CD14-positive monocyte (primary cell): ENCODE results near the gene STPG1. TPM values are rescaled to one million over a fixed set of nuclear protein-coding genes. Genes with fewer than 3 reads are reported as not detected.

Experiments
- DNase-seq, 3 donors: peaks; one replicate each; pipeline ENCODE4 v3.0.0-alpha.2; 2011 to 2022
- H2AFZ ChIP-seq: 2 replicates; pipeline ENCODE4 v1.6.0; 2012; ENCODE audit warnings: mild to moderate bottlenecking, low read depth, low read length, inconsistent platforms; ENCODE audit not compliant: insufficient read depth, poor library complexity, severe bottlenecking
- H3K27ac ChIP-seq, 2 donors: 1 replicate in 1 of 2; 2 replicates in 1 of 2; pipeline ENCODE4 v1.5.1; 2012 to 2013; ENCODE audit warnings: low read length in 2 of 2, control low read depth in 1 of 2, inconsistent platforms in 1 of 2, low read depth in 1 of 2, mild to moderate bottlenecking in 1 of 2
- H3K27me3 ChIP-seq, 2 donors: one replicate each; pipeline versions ENCODE4 v1.6.0 to v1.6.1; 2011 to 2013; ENCODE audit warnings: low read length in 2 of 2; ENCODE audit not compliant: control insufficient read depth in 2 of 2, insufficient read depth in 2 of 2
- H3K36me3 ChIP-seq, 2 donors: replicated peaks in 1 of 2; 1 replicate in 1 of 2; 2 replicates in 1 of 2; pipeline versions ENCODE4 v1.5.1 to v1.6.1; 2012 to 2013; ENCODE audit warnings: low read length in 2 of 2, control low read depth in 1 of 2, inconsistent platforms in 1 of 2, mild to moderate bottlenecking in 1 of 2; ENCODE audit not compliant: insufficient read depth in 2 of 2, control insufficient read depth in 1 of 2
- H3K4me1 ChIP-seq, 2 donors: 1 replicate in 1 of 2; 2 replicates in 1 of 2; pipeline versions ENCODE4 v1.5.1 to v1.6.1; 2012 to 2013; ENCODE audit warnings: low read length in 2 of 2, control low read depth in 1 of 2, inconsistent platforms in 1 of 2, mild to moderate bottlenecking in 1 of 2, moderate library complexity in 1 of 2; ENCODE audit not compliant: insufficient read depth in 2 of 2, control insufficient read depth in 1 of 2
- H3K4me2 ChIP-seq: replicated peaks from 2 replicates; pipeline ENCODE3; 2012; ENCODE audit warnings: low read length, moderate library complexity, mild to moderate bottlenecking; ENCODE audit not compliant: poor library complexity, severe bottlenecking; ENCODE audit errors: extremely low read depth
- H3K4me3 ChIP-seq, 3 experiments: fragments of 200-600 bp in 1 of 3; sonication (generic) in 1 of 3; replicated peaks in 1 of 3; 1 replicate in 2 of 3; 2 replicates in 1 of 3; pipeline ENCODE4 v1.5.1; 2011 to 2013; ENCODE audit warnings: low read length in 3 of 3, mild to moderate bottlenecking in 3 of 3, control low read depth in 2 of 3, low read depth in 2 of 3, inconsistent platforms in 1 of 3, moderate library complexity in 1 of 3
- H3K79me2 ChIP-seq: 2 replicates; pipeline ENCODE4 v1.6.0; 2012; ENCODE audit warnings: mild to moderate bottlenecking, control low read depth, inconsistent platforms, low read length, moderate library complexity; ENCODE audit not compliant: insufficient read depth
- H3K9ac ChIP-seq: 2 replicates; pipeline ENCODE4 v1.6.0; 2017; ENCODE audit warnings: low read length, mild to moderate bottlenecking; ENCODE audit not compliant: insufficient read depth, poor library complexity, severe bottlenecking
- H3K9me3 ChIP-seq, 2 donors: replicated peaks in 1 of 2; 1 replicate in 1 of 2; 2 replicates in 1 of 2; pipeline versions ENCODE4 v1.5.1 to v1.6.1; 2012 to 2013; ENCODE audit warnings: low read length in 2 of 2, control low read depth in 1 of 2; ENCODE audit not compliant: control insufficient read depth in 1 of 2, insufficient read depth in 1 of 2
- H4K20me1 ChIP-seq: 2 replicates; pipeline ENCODE4 v1.6.0; 2012; ENCODE audit warnings: mild to moderate bottlenecking, low read length, control low read depth, moderate library complexity; ENCODE audit not compliant: insufficient read depth
- H3K27ac Mint-ChIP-seq, 7 donors: one replicate each; pipeline ENCODE4 v1.8.0; 2020; ENCODE audit warnings: mild to moderate bottlenecking in 7 of 7, mixed read lengths in 7 of 7, moderate library complexity in 6 of 7, inconsistent platforms in 2 of 7
- H3K27me3 Mint-ChIP-seq, 3 donors: one replicate each; pipeline ENCODE4 v1.8.0; 2021 to 2022; ENCODE audit warnings: low read depth in 3 of 3, mild to moderate bottlenecking in 3 of 3, mixed read lengths in 3 of 3, moderate library complexity in 3 of 3, inconsistent platforms in 1 of 3
- H3K36me3 Mint-ChIP-seq, 2 donors: one replicate each; pipeline ENCODE4 v1.8.0; 2020; ENCODE audit warnings: mixed read lengths in 2 of 2, inconsistent platforms in 1 of 2, mild to moderate bottlenecking in 1 of 2
- H3K4me1 Mint-ChIP-seq: one replicate; pipeline ENCODE4 v1.8.0; 2020; ENCODE audit warnings: mild to moderate bottlenecking, mixed read lengths
- H3K4me3 Mint-ChIP-seq, 2 donors: one replicate each; pipeline ENCODE4 v1.8.0; 2020; ENCODE audit warnings: mild to moderate bottlenecking in 2 of 2, mixed read lengths in 2 of 2, moderate library complexity in 1 of 2
- H3K9me3 Mint-ChIP-seq, 7 donors: one replicate each; pipeline ENCODE4 v1.8.0; 2020 to 2022; ENCODE audit warnings: mixed read lengths in 7 of 7, mild to moderate bottlenecking in 6 of 7, moderate library complexity in 6 of 7, inconsistent platforms in 2 of 7
- WGBS: methylation state at CpG from one replicate; pipeline ENCODE4 v1.1.5; 2013; ENCODE audit warnings: missing lambda C conversion rate; ENCODE audit not compliant: insufficient coverage; 5-methylcytosine and 5-hydroxymethylcytosine counted together
- intact Hi-C, 2 donors: fragments of 100-400 bp; cut with micrococcal nuclease; formaldehyde crosslinking; loops; one replicate each; pipeline versions ENCODE4 v1.15.0 to v1.15.1; 2023
- polyA plus RNA-seq, 3 donors: library from polyadenylated mRNA; depleted of rRNA in 1 of 3; unstranded in 2 of 3; stranded (reverse) in 1 of 3; fragments of 300-500 nt in 2 of 3; fragments of >200 nt in 1 of 3; fragmentation: Illumina TruSeq in 2 of 3; gene quantifications; 1 replicate in 2 of 3; 2 replicates in 1 of 3; pipeline ENCODE4 v1.2.3, GENCODE V29; 2012 to 2021
- TF ChIP-seq, protein P1 (sequence below): fragments of 200-600 bp; IDR thresholded peaks from one replicate; pipeline ENCODE4 v1.8.0; 2022; ENCODE audit warnings: antibody characterized with exemption, mild to moderate bottlenecking

Gene STPG1
- polyA plus RNA-seq, 3 donors, result 0.57 to 0.85 (median 0.60) TPM

DNA sequence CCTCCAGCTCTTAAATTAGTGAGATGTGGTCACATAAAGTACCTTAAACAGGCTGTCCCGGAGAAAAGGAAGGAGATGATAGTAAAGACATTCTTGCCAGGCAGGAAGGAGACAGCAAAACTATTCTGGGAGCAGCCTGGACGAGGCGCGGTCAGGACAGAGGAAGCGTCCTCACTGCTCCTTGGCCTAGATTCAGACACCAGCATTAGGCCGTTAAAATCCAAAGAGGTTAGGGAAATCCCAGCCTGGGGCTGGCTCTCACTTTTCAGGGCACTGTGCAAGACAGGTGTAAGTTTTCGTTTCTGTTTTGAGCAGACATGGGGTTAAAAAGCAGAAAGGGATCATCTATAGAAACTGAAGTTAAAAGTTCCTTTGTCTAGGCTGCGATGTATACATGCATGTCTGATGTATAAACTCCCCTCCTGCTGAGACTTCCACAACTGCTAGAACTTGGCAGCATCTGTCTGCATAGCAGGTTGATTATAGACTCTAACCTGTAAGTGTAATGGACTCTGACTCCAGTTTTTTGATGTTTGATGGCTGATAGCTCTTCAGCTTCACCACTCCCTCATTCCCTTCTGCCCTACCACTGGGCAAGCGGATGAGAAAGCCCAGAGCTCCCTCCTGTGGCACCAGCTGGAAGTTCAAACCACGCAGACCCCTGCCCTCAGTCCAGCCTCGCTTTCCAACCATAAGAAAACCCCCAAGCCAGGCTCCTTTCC lies 21.5 kb downstream of the STPG1 start:
- no peaks in the 10 kb centered on the region for H3K9me3 Mint-ChIP-seq
- H3K9me3 ChIP-seq, result no peaks in the 10 kb centered on the region
- intact Hi-C loops, result loop anchor here (1.0 to 10.0 kb wide), 6 partner anchors 65 to 320 kb away; no protein-coding TSS in a partner anchor
- H3K27ac Mint-ChIP-seq, result peak overlapping the region in 3 of 7 donors; percentile 35 to 81 (median 75)
- H3K4me3 ChIP-seq, result peak overlapping the region in 1 of 3 experiments; percentile 23
- TF ChIP-seq, protein P1, sequence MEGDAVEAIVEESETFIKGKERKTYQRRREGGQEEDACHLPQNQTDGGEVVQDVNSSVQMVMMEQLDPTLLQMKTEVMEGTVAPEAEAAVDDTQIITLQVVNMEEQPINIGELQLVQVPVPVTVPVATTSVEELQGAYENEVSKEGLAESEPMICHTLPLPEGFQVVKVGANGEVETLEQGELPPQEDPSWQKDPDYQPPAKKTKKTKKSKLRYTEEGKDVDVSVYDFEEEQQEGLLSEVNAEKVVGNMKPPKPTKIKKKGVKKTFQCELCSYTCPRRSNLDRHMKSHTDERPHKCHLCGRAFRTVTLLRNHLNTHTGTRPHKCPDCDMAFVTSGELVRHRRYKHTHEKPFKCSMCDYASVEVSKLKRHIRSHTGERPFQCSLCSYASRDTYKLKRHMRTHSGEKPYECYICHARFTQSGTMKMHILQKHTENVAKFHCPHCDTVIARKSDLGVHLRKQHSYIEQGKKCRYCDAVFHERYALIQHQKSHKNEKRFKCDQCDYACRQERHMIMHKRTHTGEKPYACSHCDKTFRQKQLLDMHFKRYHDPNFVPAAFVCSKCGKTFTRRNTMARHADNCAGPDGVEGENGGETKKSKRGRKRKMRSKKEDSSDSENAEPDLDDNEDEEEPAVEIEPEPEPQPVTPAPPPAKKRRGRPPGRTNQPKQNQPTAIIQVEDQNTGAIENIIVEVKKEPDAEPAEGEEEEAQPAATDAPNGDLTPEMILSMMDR, result peak; percentile 75
- peaks cover 0 to 2% (median 0%) of the 10 kb centered on the region in 3 donors for H3K27me3 Mint-ChIP-seq
- H4K20me1 ChIP-seq, result no peaks in the 10 kb centered on the region
- 71% methylated on average over 8 of the region's 11 CpGs for WGBS
- H3K4me2 ChIP-seq, result no peak overlapping the region
- peak overlapping the region; percentile 19 for H2AFZ ChIP-seq
- H3K27ac ChIP-seq, result no peak overlapping the region
- H3K79me2 ChIP-seq, result no peaks in the 10 kb centered on the region
- H3K27me3 ChIP-seq, result no peaks in the 10 kb centered on the region
- peaks cover 0 to 1% of the 10 kb centered on the region in 2 donors for H3K36me3 Mint-ChIP-seq
- peak overlapping the region; percentile 41 to 74 for H3K4me3 Mint-ChIP-seq
- peak; percentile 26 to 55 (median 45) for DNase-seq
- no peak overlapping the region for H3K9ac ChIP-seq
- H3K4me1 ChIP-seq, result no peaks in the 10 kb centered on the region
- H3K4me1 Mint-ChIP-seq, result peaks cover 12% of the 10 kb centered on the region
- no peaks in the 10 kb centered on the region for H3K36me3 ChIP-seq

DNA sequence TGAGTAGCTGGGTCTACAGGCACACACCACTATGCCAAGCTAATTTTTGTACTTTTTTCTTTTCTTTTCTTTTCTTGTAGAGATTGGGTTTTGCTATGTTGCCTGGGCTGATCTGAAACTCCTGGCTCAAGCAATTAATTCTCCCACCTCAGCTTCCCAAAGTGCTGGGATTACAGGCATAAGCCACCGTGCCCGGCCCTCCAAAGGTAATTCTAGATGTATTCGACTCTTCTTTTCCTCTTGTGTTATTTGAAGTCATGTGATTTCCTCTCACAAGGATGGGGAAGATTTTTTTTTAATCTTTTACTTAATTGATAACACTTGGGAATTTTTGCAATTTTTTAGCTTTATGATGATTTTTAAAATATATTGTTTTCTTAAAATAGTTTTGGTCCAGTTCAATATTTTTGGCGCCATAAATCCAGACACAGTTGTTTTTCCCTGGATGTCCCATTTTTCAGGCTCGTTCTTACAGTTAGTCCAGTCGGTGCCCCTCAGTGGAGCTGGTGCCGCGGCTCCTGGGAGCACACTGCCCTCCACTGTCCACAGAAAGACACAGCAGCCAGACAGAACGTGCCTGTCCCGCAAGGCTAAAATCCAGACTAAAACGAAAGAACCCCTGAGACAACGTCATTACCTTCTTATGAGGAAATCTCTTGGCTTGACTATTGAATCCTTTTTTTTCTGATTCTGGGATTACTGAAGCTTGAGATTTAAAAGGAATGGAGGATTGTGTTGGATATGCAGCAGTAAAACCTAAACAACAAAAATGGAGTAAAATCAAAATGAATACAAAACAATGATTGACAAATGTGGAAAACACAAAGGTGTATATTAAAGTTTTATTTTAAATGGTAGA lies 22.4 kb downstream of the STPG1 start:
- Histone ChIP-seq H3K9me3 (no peaks in the 10 kb centered on the region), H3K27ac (no peak overlapping the region), H3K79me2 (no peaks in the 10 kb centered on the region), H3K4me3 (peak overlapping the region in 1 of 3 experiments; percentile 23), H3K9ac (no peak overlapping the region), H3K27me3 (no peaks in the 10 kb centered on the region), H2AFZ (peak overlapping the region; percentile 31), H3K4me2 (peak overlapping the region; percentile 24), H3K4me1 (no peaks in the 10 kb centered on the region), H3K36me3 (no peaks in the 10 kb centered on the region), H4K20me1 (no peaks in the 10 kb centered on the region)
- H3K27ac Mint-ChIP-seq, result peak overlapping the region in 3 of 7 donors; percentile 57 to 81 (median 75)
- TF ChIP-seq, protein P1, result peak; percentile 91
- 8% methylated on average over 5 of the region's 12 CpGs for WGBS
- peaks cover 0 to 4% of the 10 kb centered on the region in 2 donors for H3K36me3 Mint-ChIP-seq
- intact Hi-C loops, result loop anchor here (1.0 to 10.0 kb wide), 6 partner anchors 64 to 319 kb away; no protein-coding TSS in a partner anchor
- H3K9me3 Mint-ChIP-seq, result no peaks in the 10 kb centered on the region
- peaks cover 0 to 2% (median 0%) of the 10 kb centered on the region in 3 donors for H3K27me3 Mint-ChIP-seq
- peak; percentile 61 to 81 (median 80) for DNase-seq
- H3K4me3 Mint-ChIP-seq, result peak overlapping the region in 1 of 2 donors; percentile 74
- H3K4me1 Mint-ChIP-seq, result peaks cover 12% of the 10 kb centered on the region
